BJ (cell line): ENCODE measurements around the gene ACR. TPM values are rescaled to one million over a fixed set of nuclear protein-coding genes. Genes with fewer than 3 reads are reported as not detected.

Source experiments
- CTCF ChIA-PET: fragments of 350-600 bp; formaldehyde crosslinking; extraction: SDS; loops from one replicate; lab custom pipeline; 2021; ENCODE audit warnings: antibody characterized with exemption, inconsistent platforms; lab: Yijun Ruan, JAX
- POLR2A ChIA-PET: fragments of 300-600 bp; sonication (Branson Sonifier 250); formaldehyde crosslinking; extraction: SDS; loops from one replicate; lab custom pipeline; 2021; ENCODE audit warnings: antibody characterized with exemption; lab: Charles Lee
- DNase-seq: peaks from one replicate; pipeline ENCODE4 v3.0.0-alpha.2; 2011; ENCODE audit warnings: low read depth
- H3K27me3 ChIP-seq: 2 replicates; pipeline ENCODE4 v1.6.0; 2011; ENCODE audit warnings: low read length; ENCODE audit not compliant: control insufficient read depth, insufficient read depth
- H3K36me3 ChIP-seq: 2 replicates; pipeline ENCODE4 v1.5.1; 2011; ENCODE audit warnings: low read length; ENCODE audit not compliant: control insufficient read depth, insufficient read depth
- H3K4me3 ChIP-seq: 2 replicates; pipeline ENCODE4 v1.5.1; 2011; ENCODE audit warnings: low read depth, mild to moderate bottlenecking, control low read depth, low read length
- CTCF ChIP-seq: IDR thresholded peaks from 2 replicates; pipeline ENCODE4 v1.5.1; 2011; ENCODE audit warnings: low read depth, mild to moderate bottlenecking, control low read depth, inconsistent platforms, low read length, moderate library complexity; ENCODE audit not compliant: insufficient read depth
- polyA plus RNA-seq: library from polyadenylated mRNA; depleted of rRNA; stranded (reverse); fragments of >200 nt; gene quantifications from 2 replicates; pipeline ENCODE4 v1.2.3, GENCODE V29; 2011

Gene ACR
- polyA plus RNA-seq, 1 experiment: 0.12 TPM

DNA sequence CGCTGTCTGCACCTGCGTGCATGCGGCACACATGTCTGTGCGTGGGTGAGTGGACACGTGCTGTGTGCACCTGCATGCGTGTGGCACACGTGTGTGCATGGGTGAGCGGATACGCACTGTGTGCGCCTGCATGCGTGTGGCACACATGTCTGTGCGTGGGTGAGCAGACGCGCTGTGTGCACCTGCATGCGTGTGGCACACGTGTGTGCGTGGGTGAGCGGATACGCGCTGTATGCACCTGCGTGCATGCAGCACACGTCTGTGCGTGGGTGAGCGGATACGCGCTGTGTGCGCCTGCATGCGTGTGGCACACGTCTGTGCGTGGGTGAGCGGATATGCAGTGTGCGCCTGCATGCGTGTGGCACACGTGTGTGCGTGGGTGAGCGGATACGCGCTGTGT lies 27.1 kb upstream of the ACR start:
- CTCF ChIA-PET: no interaction called here
- TF ChIP-seq CTCF: no peak
- no peak overlapping the region for H3K4me3 ChIP-seq
- POLR2A ChIA-PET: no interaction called here
- DNase-seq: no peak
- no peaks in the 10 kb centered on the region for H3K27me3 ChIP-seq
- no peaks in the 10 kb centered on the region for H3K36me3 ChIP-seq

GRCh38 chr22:50711446-50712340 lies 26.3 kb upstream of the ACR start:
- no peak for DNase-seq
- no peak overlapping the region for H3K4me3 ChIP-seq
- POLR2A ChIA-PET: no interaction called here
- no peaks in the 10 kb centered on the region for H3K36me3 ChIP-seq
- no peaks in the 10 kb centered on the region for H3K27me3 ChIP-seq
- CTCF ChIA-PET: no interaction called here
- TF ChIP-seq CTCF: no peak

- no peak overlapping the region for H3K4me3 ChIP-seq
- ChIA-PET POLR2A (no interaction called here), CTCF (no interaction called here)
- no peaks in the 10 kb centered on the region for H3K36me3 ChIP-seq
- no peak for DNase-seq
- H3K27me3 ChIP-seq: peaks cover under 1% of the 10 kb centered on the region; the same call in 1 of the 2 replicates
- no peak for TF ChIP-seq CTCF
Measured at GRCh38 chr22:50712341-50713007, 25.5 kb upstream of the ACR start.

- POLR2A ChIA-PET: no interaction called here
- TF ChIP-seq CTCF: no peak
- no peak for DNase-seq
- peaks cover 3% of the 10 kb centered on the region for H3K27me3 ChIP-seq
- CTCF ChIA-PET: no interaction called here
- H3K36me3 ChIP-seq: no peaks in the 10 kb centered on the region
- no peak overlapping the region for H3K4me3 ChIP-seq
Measured at GRCh38 chr22:50713008-50713385, 25.0 kb upstream of the ACR start.

DNA sequence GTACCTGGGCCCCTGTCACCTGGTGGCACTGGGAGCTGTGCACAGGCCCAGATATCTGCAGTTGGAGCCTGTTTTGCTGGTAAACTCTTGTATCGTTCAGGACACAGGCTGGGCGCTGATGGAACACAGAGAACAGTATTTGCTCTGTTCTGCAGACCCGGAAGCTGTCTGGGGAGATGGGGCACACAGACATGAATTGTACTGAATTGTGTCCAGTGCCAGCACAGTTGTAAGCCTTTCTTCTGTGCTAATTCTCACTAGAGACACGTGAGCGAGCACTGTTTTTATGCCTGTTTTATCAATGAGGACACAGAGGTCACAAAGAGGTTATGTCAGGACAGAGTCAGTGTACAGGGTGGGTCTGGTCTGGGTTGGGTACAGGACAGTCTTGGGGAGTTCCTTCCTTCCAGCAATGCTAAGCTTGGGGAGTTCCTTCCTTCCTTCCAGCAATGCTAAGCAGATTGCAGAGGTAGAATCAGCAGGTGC lies 24.4 kb upstream of the ACR start:
- POLR2A ChIA-PET: no interaction called here
- no peak for DNase-seq
- CTCF ChIA-PET: no interaction called here
- Histone ChIP-seq H3K36me3 (no peaks in the 10 kb centered on the region), H3K4me3 (no peak overlapping the region), H3K27me3 (peaks cover 3% of the 10 kb centered on the region)
- no peak for TF ChIP-seq CTCF
